ENCODE data around the gene PRICKLE2.

GRCh38 chr3:64235605-64236004 is 10.3 kb upstream of the PRICKLE2 start:
- TF ChIP-seq, protein P1, sequence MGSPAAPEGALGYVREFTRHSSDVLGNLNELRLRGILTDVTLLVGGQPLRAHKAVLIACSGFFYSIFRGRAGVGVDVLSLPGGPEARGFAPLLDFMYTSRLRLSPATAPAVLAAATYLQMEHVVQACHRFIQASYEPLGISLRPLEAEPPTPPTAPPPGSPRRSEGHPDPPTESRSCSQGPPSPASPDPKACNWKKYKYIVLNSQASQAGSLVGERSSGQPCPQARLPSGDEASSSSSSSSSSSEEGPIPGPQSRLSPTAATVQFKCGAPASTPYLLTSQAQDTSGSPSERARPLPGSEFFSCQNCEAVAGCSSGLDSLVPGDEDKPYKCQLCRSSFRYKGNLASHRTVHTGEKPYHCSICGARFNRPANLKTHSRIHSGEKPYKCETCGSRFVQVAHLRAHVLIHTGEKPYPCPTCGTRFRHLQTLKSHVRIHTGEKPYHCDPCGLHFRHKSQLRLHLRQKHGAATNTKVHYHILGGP (tag by site-specific recombination; IDR thresholded peaks at IDR 0.05): no peak
- TF ChIP-seq ZNF174 (tag by site-specific recombination; IDR thresholded peaks at IDR 0.05): no peak
- TF ChIP-seq, protein P2, sequence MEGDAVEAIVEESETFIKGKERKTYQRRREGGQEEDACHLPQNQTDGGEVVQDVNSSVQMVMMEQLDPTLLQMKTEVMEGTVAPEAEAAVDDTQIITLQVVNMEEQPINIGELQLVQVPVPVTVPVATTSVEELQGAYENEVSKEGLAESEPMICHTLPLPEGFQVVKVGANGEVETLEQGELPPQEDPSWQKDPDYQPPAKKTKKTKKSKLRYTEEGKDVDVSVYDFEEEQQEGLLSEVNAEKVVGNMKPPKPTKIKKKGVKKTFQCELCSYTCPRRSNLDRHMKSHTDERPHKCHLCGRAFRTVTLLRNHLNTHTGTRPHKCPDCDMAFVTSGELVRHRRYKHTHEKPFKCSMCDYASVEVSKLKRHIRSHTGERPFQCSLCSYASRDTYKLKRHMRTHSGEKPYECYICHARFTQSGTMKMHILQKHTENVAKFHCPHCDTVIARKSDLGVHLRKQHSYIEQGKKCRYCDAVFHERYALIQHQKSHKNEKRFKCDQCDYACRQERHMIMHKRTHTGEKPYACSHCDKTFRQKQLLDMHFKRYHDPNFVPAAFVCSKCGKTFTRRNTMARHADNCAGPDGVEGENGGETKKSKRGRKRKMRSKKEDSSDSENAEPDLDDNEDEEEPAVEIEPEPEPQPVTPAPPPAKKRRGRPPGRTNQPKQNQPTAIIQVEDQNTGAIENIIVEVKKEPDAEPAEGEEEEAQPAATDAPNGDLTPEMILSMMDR (tag by site-specific recombination; IDR thresholded peaks at IDR 0.05): no peak

Measured in HEK293 (cell line).